Common myeloid progenitor, CD34-positive (primary cell): ENCODE results near the gene OPCML.

Source experiments
- CTCF ChIA-PET: fragments of 350-600 bp; sonication (Branson Sonifier 250); formaldehyde crosslinking; loops from one replicate; lab custom pipeline; 2021; ENCODE audit warnings: antibody characterized with exemption; lab: Charles Lee
- POLR2A ChIA-PET: fragments of 350-600 bp; sonication (Branson Sonifier 250); formaldehyde crosslinking; loops from one replicate; lab custom pipeline; 2021; ENCODE audit warnings: antibody characterized with exemption; lab: Charles Lee
- DNase-seq, 3 donors: peaks; one replicate each; pipeline versions ENCODE4 v3.0.0 to v3.0.0-alpha.2; 2013
- H3K27ac ChIP-seq, 2 experiments: 1 replicate in 1 of 2; 2 replicates in 1 of 2; pipeline ENCODE4 v1.7.0; 2013; ENCODE audit warnings: inconsistent platforms in 2 of 2, low read length in 2 of 2, mild to moderate bottlenecking in 2 of 2, low read depth in 1 of 2, moderate library complexity in 1 of 2; ENCODE audit not compliant: severe bottlenecking in 2 of 2, insufficient read depth in 1 of 2, poor library complexity in 1 of 2
- H3K27me3 ChIP-seq, 5 experiments: replicated peaks in 2 of 5; 1 replicate in 3 of 5; 2 replicates in 2 of 5; pipeline versions ENCODE4 v1.6.1 to v1.7.0; 2013; ENCODE audit warnings: low read length in 4 of 5, mild to moderate bottlenecking in 2 of 5, moderate library complexity in 2 of 5, inconsistent platforms in 1 of 5; ENCODE audit not compliant: insufficient read depth in 5 of 5, control insufficient read depth in 4 of 5
- H3K36me3 ChIP-seq, 4 experiments: 1 replicate in 2 of 4; 2 replicates in 2 of 4; pipeline versions ENCODE4 v1.6.1 to v1.7.0; 2013; ENCODE audit warnings: low read length in 3 of 4, control low read depth in 1 of 4, mild to moderate bottlenecking in 1 of 4; ENCODE audit not compliant: control insufficient read depth in 4 of 4, insufficient read depth in 4 of 4
- H3K4me1 ChIP-seq, 4 experiments: 1 replicate in 3 of 4; 2 replicates in 1 of 4; pipeline versions ENCODE4 v1.6.1 to v1.7.1; 2013; ENCODE audit warnings: low read length in 3 of 4, mild to moderate bottlenecking in 3 of 4, control low read depth in 1 of 4, inconsistent platforms in 1 of 4, moderate library complexity in 1 of 4; ENCODE audit not compliant: control insufficient read depth in 4 of 4, insufficient read depth in 4 of 4; ENCODE audit errors: control extremely low read depth in 1 of 4
- H3K4me3 ChIP-seq, 7 experiments: 1 replicate in 4 of 7; 2 replicates in 3 of 7; pipeline versions ENCODE4 v1.5.1 to v1.7.0; 2013; ENCODE audit warnings: mild to moderate bottlenecking in 7 of 7, low read length in 6 of 7, moderate library complexity in 6 of 7, inconsistent platforms in 2 of 7, low read depth in 2 of 7, control low read depth in 1 of 7; ENCODE audit not compliant: insufficient read depth in 4 of 7, control insufficient read depth in 1 of 7; ENCODE audit errors: extremely low read depth in 1 of 7
- H3K9me3 ChIP-seq, 5 experiments: 1 replicate in 4 of 5; 2 replicates in 1 of 5; pipeline versions ENCODE4 v1.6.1 to v1.7.1; 2013; ENCODE audit warnings: low read length in 4 of 5, mild to moderate bottlenecking in 2 of 5, inconsistent platforms in 1 of 5, low read depth in 1 of 5, moderate library complexity in 1 of 5; ENCODE audit not compliant: control insufficient read depth in 4 of 5, insufficient read depth in 2 of 5; ENCODE audit errors: control extremely low read depth in 1 of 5
- WGBS: methylation state at CpG from one replicate; pipeline ENCODE4 v1.1.5; 2013; ENCODE audit not compliant: insufficient coverage; 5-methylcytosine and 5-hydroxymethylcytosine counted together

OPCML gene

DNA sequence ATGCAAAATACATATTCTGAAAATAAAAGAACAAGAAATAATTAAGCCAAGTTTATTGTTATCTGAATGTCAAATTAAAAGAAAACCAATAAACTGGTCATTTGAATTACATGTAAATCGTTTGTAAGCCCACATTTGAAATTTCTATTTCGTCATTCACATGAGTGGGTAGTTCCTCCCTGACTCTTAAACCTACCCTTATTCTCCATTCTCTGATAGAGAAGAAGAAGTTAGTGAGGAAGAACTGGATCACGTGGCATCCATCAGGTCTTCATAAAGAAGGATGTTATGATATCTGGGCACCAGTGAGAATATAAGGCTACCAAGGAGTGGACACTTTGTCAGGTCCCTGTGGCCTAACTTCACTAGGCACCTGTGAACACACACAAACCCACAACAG is 328.1 kb downstream of the OPCML start:
- Histone ChIP-seq H3K4me1 (no peaks in the 10 kb centered on the region), H3K27me3 (peaks cover 0 to 8% (median 0%) of the 10 kb centered on the region in 5 experiments), H3K36me3 (no peaks in the 10 kb centered on the region), H3K4me3 (no peak overlapping the region), H3K27ac (no peak overlapping the region), H3K9me3 (no peaks in the 10 kb centered on the region)
- ChIA-PET POLR2A (no interaction called here), CTCF (no interaction called here)
- WGBS = no CpG with 5 or more reads among the region's 3 CpGs
- DNase-seq = no peak

DNA sequence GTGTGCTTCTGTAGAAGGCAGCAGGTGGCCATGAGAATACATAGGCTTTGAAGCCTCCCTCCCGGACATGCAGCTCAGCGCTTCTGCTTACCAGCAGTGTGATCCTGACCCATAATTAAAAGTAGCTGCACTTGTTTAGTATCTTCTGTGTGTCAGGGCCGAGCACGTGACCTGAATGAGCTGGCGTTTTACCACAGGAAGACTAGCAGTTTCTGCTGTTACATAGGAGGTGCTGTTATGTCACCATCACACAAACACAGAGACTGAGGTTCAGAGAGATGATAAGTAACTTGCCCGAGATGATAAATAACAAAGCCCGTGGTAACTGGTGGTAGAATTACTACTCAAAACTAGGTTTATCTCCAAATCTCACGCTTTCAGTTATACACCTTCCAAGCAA is 329.5 kb downstream of the OPCML start:
- Histone ChIP-seq H3K4me3 (no peak overlapping the region), H3K36me3 (no peaks in the 10 kb centered on the region), H3K27me3 (peaks cover 0 to under 1% (median 0%) of the 10 kb centered on the region in 5 experiments), H3K4me1 (no peaks in the 10 kb centered on the region), H3K27ac (no peak overlapping the region), H3K9me3 (no peaks in the 10 kb centered on the region)
- CTCF ChIA-PET = no interaction called here
- POLR2A ChIA-PET = no interaction called here
- WGBS = 49% methylated on average over 4 of the region's 8 CpGs
- no peak for DNase-seq

- H3K4me3 ChIP-seq = no peak overlapping the region
- no peaks in the 10 kb centered on the region for H3K27me3 ChIP-seq
- WGBS = 93% methylated on average over 4 of the region's 5 CpGs
- peaks cover 0 to 5% (median 2%) of the 10 kb centered on the region in 4 experiments for H3K4me1 ChIP-seq
- CTCF ChIA-PET = no interaction called here
- H3K36me3 ChIP-seq = no peaks in the 10 kb centered on the region
- POLR2A ChIA-PET = no interaction called here
- H3K27ac ChIP-seq = no peak overlapping the region
- no peak for DNase-seq
- H3K9me3 ChIP-seq = no peaks in the 10 kb centered on the region
Measured at GRCh38 chr11:133198438-133198837, 333.9 kb downstream of the OPCML start.

DNA sequence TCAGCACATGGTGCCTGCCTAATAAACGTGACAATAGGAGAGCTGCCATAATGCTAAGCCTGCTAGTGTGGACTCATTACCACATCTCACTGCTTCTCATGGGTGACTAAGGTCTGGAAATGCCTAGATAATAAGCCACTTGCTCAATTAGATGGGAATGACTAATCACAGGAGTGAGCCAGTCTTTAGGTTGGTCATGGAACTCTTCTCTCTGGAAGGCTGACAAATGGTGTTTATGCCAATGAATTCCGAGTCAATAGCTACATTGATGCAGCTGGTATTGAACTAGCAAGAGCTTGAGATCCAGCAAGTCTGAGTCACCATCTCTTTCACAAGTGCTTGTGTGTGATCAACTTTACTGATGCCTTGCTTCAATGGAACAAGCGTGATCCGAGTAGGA is 334.9 kb downstream of the OPCML start:
- H3K27ac ChIP-seq = no peak overlapping the region
- DNase-seq = no peak
- CTCF ChIA-PET = no interaction called here
- 90% methylated on average over 4 of the region's 4 CpGs for WGBS
- POLR2A ChIA-PET = no interaction called here
- no peaks in the 10 kb centered on the region for H3K36me3 ChIP-seq
- H3K27me3 ChIP-seq = no peaks in the 10 kb centered on the region
- no peaks in the 10 kb centered on the region for H3K9me3 ChIP-seq
- H3K4me1 ChIP-seq = peaks cover 2 to 15% (median 8%) of the 10 kb centered on the region in 4 experiments
- H3K4me3 ChIP-seq = no peak overlapping the region

- Histone ChIP-seq H3K36me3 (no peaks in the 10 kb centered on the region), H3K4me3 (no peak overlapping the region), H3K9me3 (no peaks in the 10 kb centered on the region), H3K27me3 (no peaks in the 10 kb centered on the region), H3K4me1 (peaks cover 3 to 21% (median 12%) of the 10 kb centered on the region in 4 experiments), H3K27ac (no peak overlapping the region)
- ChIA-PET CTCF (interaction anchor here (0.7 kb wide), 1 partner anchor 1347 kb away, joined by 3 read pairs; no protein-coding TSS in a partner anchor), POLR2A (no interaction called here)
- no peak for DNase-seq
- no CpG with 5 or more reads among the region's 1 CpG for WGBS
Measured at GRCh38 chr11:133191931-133192330, 340.4 kb downstream of the OPCML start.

DNA sequence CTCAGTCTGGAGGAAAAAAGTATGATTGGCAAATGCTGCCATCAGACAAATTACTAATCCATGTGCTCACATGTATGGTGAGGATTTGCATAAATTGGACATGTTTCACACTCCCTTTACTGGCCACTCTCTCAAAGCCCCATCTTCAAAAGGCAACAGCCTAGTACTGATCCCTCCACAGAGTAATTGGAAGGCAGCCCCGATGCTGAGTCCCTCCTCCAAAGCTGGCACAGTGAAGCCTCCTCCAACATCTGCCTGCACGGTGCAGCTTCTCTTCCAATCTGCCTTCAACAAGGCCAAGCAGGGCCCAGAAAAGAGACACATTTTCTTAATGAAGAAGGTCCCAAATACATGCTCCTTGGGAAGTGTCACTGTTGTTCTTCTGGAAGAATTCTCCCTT is 350.6 kb downstream of the OPCML start:
- 85% methylated on average over 2 of the region's 2 CpGs for WGBS
- Histone ChIP-seq H3K9me3 (no peaks in the 10 kb centered on the region), H3K27me3 (peaks cover 0 to 8% (median 4%) of the 10 kb centered on the region in 5 experiments), H3K27ac (no peak overlapping the region), H3K4me1 (peaks cover 0 to 6% (median 0%) of the 10 kb centered on the region in 4 experiments), H3K4me3 (no peak overlapping the region), H3K36me3 (no peaks in the 10 kb centered on the region)
- DNase-seq = no peak
- ChIA-PET CTCF (interaction anchor here (1.0 kb wide), 2 partner anchors 16 to 18 kb away, joined by 3 to 4 read pairs; no protein-coding TSS in a partner anchor), POLR2A (no interaction called here)

GRCh38 chr11:133181066-133181465 is 351.2 kb downstream of the OPCML start:
- no peak overlapping the region for H3K27ac ChIP-seq
- ChIA-PET CTCF (interaction anchor here (1.0 kb wide), 2 partner anchors 15 to 17 kb away, joined by 3 to 4 read pairs; no protein-coding TSS in a partner anchor), POLR2A (no interaction called here)
- H3K9me3 ChIP-seq = no peaks in the 10 kb centered on the region
- WGBS = 100% methylated on average over 1 of the region's 10 CpGs
- no peaks in the 10 kb centered on the region for H3K36me3 ChIP-seq
- peaks cover 0 to 6% (median 0%) of the 10 kb centered on the region in 4 experiments for H3K4me1 ChIP-seq
- H3K4me3 ChIP-seq = no peak overlapping the region
- peaks cover 0 to 8% (median 4%) of the 10 kb centered on the region in 5 experiments for H3K27me3 ChIP-seq
- DNase-seq = no peak
